ENCODE measurements around the gene FAM47E.

The FAM47E gene

GRCh38 chr4:76251441-76252270 lies at the start of gene FAM47E:
Gene FAM47E (plus strand): TSS chr4:76251721. CDS start chr4:76251747, 26 bp downstream.
- DNase-seq (ENCODE audit: low spot score), result peak; percentile 7

DNA sequence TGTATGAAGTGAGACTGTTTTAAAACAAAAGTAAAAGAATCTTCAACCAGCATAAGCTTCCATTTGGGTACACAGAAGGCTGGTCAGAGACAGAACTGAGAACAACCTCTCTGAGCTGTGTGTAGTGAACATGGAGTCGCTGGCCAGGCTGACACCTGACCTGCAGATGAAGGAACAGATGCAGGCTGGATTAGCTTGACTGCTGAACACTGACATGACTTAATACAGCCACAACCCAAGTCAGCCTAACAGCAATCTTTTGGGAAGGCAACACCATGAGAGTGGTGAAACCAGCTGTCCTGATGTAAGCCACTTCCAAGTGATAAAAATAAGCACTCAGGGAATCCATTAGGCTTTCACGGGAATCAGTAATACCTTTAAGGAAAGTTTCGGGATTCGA lies 48.0 kb upstream of the FAM47E start:
- DNase-seq (ENCODE audit: low spot score), result no peak

DNA sequence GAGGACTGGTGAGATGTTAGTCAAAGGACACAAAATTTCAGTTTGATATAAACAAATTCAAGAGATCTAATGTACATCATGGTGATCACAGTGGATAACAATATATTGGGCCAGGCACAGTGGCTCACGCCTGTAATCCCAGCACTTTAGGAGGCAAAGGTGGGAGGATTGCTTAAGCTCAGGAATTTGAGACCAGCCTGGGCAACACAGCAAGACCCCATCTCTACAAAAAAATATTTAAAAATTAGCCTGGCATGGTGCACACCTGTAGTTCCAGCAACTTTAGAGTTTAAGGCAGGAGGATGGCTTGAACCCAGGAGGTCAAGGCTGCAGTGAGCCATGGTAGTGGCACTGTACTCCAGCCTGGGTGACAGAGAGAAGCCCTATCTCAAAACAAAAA lies 46.6 kb upstream of the FAM47E start:
- DNase-seq (ENCODE audit: low spot score), result no peak

- DNase-seq (ENCODE audit: low spot score), result no peak
Observed at GRCh38 chr4:76205476-76205875, 46.0 kb upstream of the FAM47E start.

- DNase-seq (ENCODE audit: low spot score), result no peak
Observed at GRCh38 chr4:76206222-76206942, 45.1 kb upstream of the FAM47E start.

- no peak for DNase-seq (ENCODE audit: low spot score)
Observed at GRCh38 chr4:76207549-76207948, 44.0 kb upstream of the FAM47E start.

- no peak for DNase-seq (ENCODE audit: low spot score)
Observed at GRCh38 chr4:76208005-76208765, 43.3 kb upstream of the FAM47E start.

DNA sequence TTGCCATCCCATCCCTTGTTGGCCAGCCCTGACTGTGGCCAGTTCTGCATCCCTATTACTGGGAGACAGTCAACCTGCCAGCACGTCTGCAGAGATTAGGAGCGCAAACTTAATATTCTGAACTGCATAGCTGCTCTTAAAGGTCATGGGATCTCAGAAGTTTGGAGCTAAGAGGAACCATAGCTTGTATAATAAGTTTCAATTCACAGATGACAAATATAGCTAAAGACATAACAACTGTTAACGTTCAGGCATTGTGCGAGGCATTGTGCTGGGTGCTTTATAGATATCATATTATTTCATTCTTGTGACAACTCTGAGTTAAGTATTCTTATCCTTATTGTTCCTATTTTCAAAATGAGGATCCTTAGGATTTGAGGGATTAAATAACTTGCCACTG lies 41.6 kb upstream of the FAM47E start:
- DNase-seq (ENCODE audit: low spot score), result no peak

GRCh38 chr4:76210452-76210851 lies 41.1 kb upstream of the FAM47E start:
- DNase-seq (ENCODE audit: low spot score), result no peak

DNA sequence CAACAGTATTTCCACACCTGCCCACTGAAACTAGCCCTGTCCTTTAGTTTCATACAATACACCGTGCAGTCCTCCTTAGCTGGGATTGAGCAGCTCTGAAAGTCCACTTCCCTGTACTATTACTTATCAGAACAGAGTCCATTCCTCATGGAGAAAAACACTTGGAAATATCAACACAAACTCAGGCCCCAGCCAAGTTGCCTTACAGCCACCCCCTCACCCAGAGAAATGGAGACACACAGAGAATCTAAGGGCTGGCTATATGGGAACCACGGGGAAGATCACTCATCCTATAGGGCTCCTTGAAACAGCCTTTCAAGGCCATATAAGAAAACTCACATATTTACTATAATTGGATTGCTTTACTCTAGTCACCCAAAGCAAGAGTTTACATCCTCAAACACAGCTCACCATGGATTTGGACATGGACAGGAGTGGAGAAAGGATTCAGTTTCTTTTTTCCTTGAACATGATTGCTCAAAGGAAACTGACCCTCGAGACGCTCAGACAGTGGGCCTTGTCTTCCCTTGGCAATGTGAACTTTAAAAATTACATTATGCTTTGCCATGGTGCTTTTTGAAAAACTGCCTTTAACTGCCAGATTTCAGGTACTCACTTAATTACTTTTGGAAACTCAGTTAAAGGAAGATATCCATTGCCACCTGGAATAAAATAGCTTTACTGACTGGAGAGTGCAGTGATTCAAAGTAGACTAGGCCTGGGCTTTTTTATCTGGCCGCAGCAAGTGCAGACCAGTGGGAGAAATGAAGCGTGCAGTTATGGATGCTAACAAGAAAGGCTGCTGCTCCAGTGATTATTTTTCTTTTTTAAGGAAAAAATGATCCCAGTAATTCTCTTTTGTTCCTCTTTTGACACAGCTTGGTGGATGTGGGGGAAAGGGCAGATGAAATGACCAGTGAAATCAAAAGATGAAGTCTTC lies 39.5 kb upstream of the FAM47E start:
- DNase-seq (ENCODE audit: low spot score), result no peak

- peak; percentile 51 for DNase-seq (ENCODE audit: low spot score)
Observed at GRCh38 chr4:76212851-76213414, 38.6 kb upstream of the FAM47E start.

DNA sequence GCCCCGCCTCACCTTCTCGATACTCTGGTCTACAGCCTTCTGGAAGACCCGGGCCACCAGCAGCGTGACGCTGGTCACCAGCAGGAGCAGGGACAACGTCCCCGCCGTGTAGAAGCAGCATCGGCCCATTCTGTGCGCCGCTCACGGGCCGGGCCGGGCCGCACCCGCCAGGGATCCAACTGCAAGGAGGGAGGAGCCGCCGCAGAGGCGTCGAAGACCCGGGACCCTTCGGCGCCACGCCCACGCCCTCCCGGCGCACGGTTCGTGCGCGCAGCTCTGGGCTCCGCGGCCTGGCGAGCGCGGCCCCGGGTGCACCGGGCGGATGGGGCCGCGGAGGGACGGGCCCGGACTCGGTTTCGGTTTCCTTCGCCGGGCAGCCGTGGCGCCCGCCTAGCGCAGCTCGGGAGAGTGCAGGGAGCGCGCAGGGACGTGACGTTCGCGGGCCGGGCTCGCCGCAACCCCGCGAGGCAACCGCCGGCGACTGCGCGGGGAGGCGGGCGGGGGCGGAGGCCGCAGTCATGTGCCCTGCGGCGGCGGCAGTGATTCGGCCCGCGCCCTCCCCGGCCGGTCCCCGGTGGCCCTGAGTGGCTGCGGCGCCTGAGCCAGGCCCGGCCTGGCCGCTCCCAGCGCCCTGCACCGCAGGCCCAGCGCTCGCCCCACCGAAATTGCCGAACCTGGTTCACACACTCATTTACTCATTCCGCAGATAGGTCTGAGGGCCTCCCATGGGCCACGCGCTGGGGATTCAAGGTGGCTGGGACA lies 37.9 kb upstream of the FAM47E start, which contains the start of gene SCARB2:
TSS of gene SCARB2 (minus strand) at position 410 of the 762 bp plus-strand sequence. CDS start at position 129, 281 bp downstream.
- DNase-seq (ENCODE audit: low spot score), result peak; percentile 66

DNA sequence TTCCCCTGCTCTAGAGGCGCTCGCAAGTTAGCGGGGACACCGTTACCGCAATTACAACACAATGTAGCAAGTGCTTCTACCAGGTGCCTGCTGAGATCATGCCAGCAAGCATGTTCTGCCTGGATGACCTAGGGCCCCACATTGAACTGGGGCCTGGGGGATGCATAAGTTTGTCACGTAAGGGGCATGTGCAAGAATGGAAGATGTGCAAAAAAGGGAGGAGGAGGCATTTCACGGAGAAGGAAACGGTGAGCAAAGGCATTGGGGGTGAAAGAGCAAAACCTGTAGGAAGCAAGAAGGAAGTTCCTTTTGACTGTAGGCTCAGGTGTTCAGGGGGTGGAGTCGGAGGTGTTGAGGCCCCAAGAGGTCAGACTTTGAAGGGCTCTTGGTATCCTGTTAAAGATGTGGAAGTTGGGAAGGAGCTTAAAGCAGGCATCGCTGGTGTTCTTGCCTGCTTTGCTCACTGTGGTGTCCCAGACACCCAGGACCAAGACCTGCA lies 37.3 kb upstream of the FAM47E start:
- DNase-seq (ENCODE audit: low spot score), result no peak

DNA sequence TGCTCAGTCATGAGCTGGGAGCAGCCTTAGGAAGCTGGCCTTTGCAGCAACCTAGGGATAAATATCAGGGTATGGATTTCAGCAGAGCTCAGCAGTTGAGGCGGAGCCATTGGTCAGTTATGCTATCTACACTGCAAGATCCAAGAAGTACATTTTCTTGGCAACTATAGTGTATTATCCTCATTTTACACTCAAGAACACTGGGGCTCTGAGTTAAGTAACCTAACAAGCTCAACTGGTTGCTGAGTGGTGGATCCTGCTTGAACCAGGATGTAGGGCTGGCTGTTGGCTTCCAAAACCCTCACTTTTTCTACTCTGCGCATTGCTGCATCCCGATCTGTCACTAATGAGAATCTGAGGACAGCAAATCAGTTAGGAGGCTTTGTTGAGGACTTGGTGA lies 36.4 kb upstream of the FAM47E start:
- DNase-seq (ENCODE audit: low spot score), result no peak

GRCh38 chr4:76216524-76216923 lies 35.0 kb upstream of the FAM47E start:
- no peak for DNase-seq (ENCODE audit: low spot score)

GRCh38 chr4:76216975-76217814 lies 34.3 kb upstream of the FAM47E start:
- DNase-seq (ENCODE audit: low spot score), result no peak

DNA sequence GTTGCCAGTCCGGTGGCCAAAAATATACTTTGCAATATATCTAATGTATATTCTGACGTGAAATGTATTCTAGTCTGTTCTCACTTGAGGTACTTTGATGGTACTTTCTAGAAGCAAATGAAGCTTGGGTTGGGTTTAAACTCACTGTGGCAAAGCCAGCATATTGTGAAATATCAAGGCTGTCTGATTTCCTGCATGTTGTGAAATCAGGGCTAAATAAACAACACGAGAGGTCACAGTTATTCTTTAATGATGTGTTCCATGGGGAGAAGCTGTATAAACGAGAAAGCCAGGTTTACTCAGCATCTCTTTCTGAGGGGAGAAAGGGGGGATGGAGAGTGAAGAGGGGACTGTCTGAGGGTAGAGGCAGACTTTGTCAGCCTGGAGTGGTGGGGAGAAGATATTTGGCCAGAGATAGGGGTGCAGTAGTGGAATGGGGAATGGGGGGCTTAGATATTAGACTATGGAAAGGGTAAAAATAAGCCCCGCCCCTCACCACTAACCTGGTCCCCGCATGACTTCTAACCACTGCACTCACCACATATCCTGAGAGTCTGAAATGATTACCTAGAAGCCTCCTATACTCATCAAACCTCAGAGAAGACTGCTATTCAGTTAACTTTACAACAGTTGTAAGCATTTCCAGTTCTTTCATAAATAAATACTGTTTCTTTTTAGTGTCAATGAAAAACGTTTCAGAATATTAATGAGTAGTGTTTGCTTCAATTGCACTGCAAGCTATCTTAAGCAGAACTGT lies 32.0 kb upstream of the FAM47E start:
- DNase-seq (ENCODE audit: low spot score), result no peak

GRCh38 chr4:76224171-76224570 lies 27.4 kb upstream of the FAM47E start:
- DNase-seq (ENCODE audit: low spot score), result no peak

Data from CD4-positive, alpha-beta T cell treated with Interleukin-6 at 100 ng/mL for 8 hours (primary cell).